Parietal lobe (tissue), 2 donors: ENCODE results near the gene TAMM41. TPM values are rescaled to one million over a fixed set of nuclear protein-coding genes. Genes with fewer than 3 reads are reported as not detected.

Source experiments
- small RNA-seq: library from RNA; depleted of rRNA; stranded (forward); fragments of <200 nt; gene quantifications from one replicate; pipeline ENCODE3, GENCODE V24; 2014; ENCODE audit warnings: low replicate concordance
- total RNA-seq: library from RNA; depleted of rRNA; stranded (reverse); fragments of >200 nt; gene quantifications from one replicate; pipeline ENCODE4 v1.2.3, GENCODE V29; 2014

TAMM41 gene, protein sequence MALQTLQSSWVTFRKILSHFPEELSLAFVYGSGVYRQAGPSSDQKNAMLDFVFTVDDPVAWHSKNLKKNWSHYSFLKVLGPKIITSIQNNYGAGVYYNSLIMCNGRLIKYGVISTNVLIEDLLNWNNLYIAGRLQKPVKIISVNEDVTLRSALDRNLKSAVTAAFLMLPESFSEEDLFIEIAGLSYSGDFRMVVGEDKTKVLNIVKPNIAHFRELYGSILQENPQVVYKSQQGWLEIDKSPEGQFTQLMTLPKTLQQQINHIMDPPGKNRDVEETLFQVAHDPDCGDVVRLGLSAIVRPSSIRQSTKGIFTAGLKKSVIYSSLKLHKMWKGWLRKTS
- 26.6 TPM for total RNA-seq

DNA sequence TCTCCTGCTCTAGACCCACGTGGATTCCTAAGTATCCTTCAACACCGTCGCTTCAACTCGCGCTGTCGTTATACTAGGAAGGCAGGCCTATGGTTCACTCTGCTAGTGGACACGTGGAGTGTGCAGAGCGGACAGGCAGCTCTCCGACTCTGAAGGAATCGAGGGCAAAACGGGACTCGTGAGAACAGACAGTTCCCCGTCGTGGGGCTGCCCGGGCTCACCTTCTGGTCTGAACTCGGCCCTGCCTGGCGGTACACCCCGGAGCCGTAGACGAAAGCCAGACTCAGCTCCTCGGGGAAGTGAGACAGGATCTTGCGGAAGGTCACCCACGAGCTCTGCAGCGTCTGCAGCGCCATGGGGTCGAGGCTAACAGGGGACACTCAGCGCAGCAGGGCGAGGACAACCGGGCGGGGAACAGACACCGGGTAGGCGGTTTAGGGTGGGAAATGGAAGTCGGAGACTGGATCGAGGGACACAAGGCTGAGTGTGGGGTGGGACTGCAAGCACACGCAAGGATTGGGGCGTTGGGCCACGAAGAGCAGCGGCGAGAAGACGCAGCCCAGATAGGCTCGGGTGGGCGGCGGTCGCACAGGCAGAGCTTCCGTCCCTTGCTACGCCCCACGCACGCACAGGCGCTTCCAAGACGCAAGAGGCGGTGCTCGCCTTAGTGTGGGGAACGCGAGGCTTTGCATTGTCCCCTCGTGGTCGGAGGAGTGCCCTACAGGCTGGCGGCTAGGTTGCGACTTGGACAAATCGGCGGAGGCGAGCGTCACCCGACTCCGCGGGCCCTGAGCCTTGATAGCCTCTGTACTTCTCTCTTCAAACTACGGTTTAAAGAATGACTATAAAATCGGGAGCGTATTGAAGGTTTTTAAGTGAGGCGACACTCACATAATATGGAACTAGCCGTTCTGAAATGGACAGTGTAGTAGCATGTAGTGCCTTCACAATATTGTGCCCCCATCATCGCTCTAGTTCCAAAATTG lies at the start of gene TAMM41:
TAMM41 (minus strand) TSS at position 605 of the 986 bp plus-strand sequence; CDS start at position 356, 249 bp downstream.

Small RNA genes lying within 50 kb of the gene (small RNA-seq; reads per million reads assigned to genes)
- gene CYCSP12: not detected

Other genes with a start within 250 kb of the TAMM41 start
- 120 TPM for gene VGLL4, start 203.0 kb downstream of the TAMM41 start, total RNA-seq
- 22.8 TPM for gene SYN2, start 157.5 kb upstream of the TAMM41 start, total RNA-seq